Measurements from ENCODE around the gene KLF2.

DNA sequence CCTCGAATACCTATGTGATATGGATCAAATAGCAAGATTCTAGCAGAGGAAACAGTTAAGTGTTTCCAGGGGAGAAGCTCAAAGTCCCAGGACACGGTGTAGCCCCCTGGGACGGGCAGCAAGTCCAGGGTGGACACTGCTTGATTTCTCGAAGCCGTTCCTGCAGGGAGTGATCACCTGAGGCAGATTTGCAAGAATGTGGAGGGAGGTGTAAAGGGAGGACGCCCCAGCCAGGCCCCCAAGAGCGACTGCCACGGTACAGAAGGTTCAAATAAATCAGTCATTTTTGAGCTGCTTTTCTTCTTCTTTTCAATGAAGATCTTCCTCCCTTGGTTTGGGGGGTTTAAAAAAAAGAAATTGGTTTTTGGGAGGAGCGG is 41.4 kb downstream of the KLF2 start:
- TF ChIP-seq, protein P1, sequence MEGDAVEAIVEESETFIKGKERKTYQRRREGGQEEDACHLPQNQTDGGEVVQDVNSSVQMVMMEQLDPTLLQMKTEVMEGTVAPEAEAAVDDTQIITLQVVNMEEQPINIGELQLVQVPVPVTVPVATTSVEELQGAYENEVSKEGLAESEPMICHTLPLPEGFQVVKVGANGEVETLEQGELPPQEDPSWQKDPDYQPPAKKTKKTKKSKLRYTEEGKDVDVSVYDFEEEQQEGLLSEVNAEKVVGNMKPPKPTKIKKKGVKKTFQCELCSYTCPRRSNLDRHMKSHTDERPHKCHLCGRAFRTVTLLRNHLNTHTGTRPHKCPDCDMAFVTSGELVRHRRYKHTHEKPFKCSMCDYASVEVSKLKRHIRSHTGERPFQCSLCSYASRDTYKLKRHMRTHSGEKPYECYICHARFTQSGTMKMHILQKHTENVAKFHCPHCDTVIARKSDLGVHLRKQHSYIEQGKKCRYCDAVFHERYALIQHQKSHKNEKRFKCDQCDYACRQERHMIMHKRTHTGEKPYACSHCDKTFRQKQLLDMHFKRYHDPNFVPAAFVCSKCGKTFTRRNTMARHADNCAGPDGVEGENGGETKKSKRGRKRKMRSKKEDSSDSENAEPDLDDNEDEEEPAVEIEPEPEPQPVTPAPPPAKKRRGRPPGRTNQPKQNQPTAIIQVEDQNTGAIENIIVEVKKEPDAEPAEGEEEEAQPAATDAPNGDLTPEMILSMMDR (IDR thresholded peaks at IDR 0.05): no peak
- TF ChIP-seq POLR2A (IDR thresholded peaks at IDR 0.05) (no peak), POLR2AphosphoS5 (IDR thresholded peaks at IDR 0.05; ENCODE audit: insufficient read depth in 1 of 2, low read depth in 1 of 2) (no peak)
